HG03135 (cell line): ENCODE data around the gene TULP1.
"Not testable (repeated sequence)": the region's sequence is repeated elsewhere in the genome, so short reads cannot be mapped to it uniquely, and the experiment has no call there.

Experiments
- ATAC-seq: cut with Tn5 transposase; IDR thresholded peaks from one replicate; pipeline ENCODE4 v1.9.1; 2021; ENCODE audit warnings: mild to moderate bottlenecking, moderate library complexity; ENCODE audit not compliant: unreplicated experiment

The TULP1 gene

GRCh38 chr6:35522151-35522550, 9.5 kb upstream of the TULP1 start:
- no peak for ATAC-seq

DNA sequence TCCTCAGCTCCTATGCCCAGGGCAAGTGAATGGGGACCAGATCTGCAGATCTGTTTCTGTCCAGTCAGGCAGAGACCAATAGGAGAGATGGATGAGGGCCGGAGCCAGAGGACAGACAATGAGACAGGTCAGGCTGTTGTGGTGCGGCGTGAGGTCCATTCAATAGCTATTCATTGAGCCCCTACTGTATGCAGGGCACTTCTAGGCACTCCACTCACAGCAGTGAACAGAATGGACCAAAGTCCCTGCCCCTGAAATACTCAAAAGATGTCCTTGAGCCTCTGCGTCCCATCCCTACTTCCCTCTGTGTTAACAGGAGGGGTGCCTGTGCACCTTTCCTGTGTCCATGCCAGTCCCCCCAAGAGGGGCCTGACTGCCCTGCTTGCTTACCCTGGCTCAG, 8.5 kb upstream of the TULP1 start:
- no peak for ATAC-seq

DNA sequence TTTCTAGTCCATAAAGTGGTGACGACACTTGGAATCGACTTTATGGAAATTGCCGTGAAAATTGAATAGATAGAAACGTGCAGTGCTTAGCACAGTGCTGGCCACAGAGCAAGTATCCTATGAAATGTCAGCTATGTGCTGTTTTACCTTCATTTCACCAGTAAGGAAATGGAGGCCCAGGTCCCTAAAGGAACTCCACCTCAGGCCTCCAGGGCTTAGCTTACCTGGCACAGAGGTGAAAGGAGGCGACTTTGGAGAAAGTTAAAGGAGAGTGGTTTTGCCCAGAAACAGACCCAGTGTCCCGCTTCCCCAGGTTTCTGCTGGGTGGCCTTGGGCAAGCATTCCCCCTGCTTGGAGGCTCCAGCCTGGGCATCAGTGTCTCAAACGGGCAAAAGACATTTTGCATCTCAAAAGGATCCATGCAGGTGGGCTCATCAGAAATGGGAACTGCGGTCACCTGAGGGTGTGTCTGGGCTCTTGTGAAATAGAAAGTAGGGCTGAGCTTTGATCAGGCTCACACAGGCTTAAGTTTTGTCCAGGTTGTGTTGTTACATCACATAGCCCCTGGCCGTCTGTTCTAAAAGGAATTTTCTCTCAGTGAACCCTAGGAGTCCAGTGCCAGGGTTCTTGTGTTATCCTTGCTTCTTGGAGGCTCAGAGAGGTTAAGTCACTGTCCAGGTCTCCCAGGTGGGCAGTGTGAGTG, 6.8 kb upstream of the TULP1 start:
- ATAC-seq, result no peak

GRCh38 chr6:35518566-35519312, 6.0 kb upstream of the TULP1 start:
- no peak for ATAC-seq

GRCh38 chr6:35517978-35518377, 5.3 kb upstream of the TULP1 start:
- not testable (repeated sequence) for ATAC-seq

DNA sequence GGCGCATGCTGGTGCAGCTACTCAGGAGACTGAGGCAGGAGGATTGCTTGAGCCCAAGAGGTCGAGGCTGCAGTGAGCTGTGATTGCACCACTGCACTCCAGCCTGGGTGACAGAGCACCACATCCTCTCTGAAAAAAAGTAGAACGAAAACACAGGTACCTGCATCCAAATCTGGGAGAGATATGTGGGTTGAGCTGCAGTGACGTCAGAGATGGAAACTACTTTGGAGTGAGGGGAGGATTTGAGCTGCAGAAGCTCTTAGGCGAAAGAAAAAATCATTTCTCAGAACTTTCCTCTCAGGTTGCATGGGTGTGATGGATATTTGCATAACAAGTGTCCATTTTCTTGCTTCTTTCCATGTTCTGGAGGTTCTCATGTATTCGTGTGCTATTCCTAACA, 4.0 kb upstream of the TULP1 start:
- ATAC-seq, result no peak

GRCh38 chr6:35515939-35516338, 3.2 kb upstream of the TULP1 start:
- not testable (repeated sequence) for ATAC-seq

- no peak for ATAC-seq
Observed at GRCh38 chr6:35514587-35514986, 1.9 kb upstream of the TULP1 start.

DNA sequence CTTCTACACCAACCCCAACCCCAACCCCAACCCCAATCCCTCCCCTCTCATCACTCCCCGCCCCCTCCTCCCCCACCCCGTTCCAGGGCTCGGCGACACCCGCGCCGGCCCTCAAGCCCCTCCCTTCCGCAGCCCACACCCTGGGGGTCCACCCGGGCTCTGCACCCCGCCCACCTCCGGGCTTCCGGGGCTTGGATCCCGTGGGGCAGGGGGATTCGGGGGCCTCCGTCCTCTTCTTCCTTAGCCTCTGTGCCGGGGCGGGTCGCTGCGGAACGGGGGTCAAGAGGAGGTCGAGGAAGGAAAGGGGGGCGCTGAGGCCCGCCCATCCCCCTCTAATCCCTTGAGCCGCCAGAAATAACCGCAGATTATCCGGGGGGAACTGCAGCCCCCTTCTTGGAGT, 690 bp downstream of the TULP1 start:
- no peak for ATAC-seq

DNA sequence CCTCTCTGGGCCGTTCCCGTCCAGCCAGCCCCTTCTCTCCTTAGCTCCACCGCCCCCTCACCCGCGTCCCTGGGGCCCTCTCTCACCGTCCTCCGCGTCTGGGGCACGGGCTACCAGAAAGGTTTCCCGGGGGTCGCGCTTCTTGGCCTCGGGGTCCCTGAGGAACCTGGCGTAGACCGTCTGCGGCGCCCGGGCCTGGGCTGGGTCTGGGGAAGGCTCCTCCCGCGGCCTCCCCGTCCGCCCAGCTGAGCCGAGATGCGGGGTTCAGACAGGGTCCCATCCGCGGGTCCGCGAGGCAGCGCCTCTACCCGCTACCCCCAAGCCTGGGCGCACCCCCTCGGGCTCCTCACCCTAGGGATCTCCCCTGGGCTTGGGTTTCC, 1.1 kb downstream of the TULP1 start:
- no peak for ATAC-seq

GRCh38 chr6:35510916-35511561, 1.7 kb downstream of the TULP1 start:
- no peak for ATAC-seq

GRCh38 chr6:35508542-35508941, 4.2 kb downstream of the TULP1 start:
- no peak for ATAC-seq

DNA sequence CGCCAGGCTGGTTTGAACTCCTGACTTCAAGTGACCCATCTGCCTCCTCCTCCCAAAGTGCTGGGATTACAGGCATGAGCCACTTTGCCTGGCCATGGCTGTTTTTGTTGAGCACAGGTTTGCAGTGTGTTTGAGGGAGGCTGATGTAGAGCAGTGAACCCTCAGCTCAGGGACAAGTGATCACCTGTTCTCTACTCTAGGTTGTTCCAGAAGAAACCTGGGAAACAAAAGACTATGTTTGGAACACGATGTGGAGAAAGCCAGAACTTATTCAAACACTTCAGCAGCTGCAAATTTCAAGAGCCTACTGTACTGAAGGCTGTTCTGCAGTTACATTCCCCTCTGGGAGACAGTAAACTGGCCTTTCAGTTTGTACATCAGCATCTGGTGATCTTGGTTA, 4.7 kb downstream of the TULP1 start:
- ATAC-seq, result no peak

DNA sequence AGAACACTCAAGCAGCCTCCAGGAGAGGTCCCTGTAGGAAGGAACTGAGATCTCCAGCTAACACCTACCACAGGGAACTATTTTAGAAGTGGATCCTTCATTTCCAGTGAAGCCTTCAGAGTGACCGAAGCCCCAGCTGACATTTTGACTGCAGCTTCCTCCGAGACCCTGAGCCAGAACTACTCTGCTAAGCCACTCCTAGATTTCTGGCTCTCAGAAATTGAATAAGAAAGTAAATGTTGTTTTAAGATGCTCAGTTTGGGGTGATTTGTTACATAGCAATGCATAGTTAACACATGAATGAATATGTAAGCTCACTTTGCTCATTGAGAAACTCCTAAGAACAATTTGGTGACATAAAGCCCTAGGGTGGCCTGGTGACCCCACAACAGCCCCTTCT, 5.5 kb downstream of the TULP1 start:
- ATAC-seq, result no peak

GRCh38 chr6:35506536-35506935, 6.2 kb downstream of the TULP1 start:
- ATAC-seq, result no peak

DNA sequence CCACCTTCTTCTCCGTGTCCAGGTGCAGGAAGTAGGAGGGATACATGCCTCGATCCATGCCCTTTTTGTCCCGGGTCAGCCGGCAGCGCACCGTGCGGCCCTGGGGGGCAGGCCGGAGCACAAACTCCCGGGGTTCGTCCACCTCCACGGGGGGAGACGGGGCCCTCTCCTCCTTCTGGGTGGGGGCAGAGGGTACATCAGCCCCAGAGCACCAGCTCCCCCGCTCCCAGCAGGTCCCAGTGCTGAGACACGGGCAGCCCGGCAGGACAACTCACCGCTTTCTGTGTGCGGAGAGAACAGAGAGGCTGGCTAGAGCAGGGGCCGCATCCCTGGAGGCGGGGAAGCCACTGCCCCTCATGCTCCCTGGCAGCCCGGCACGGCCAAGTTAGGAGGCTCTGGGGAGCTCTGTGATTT, 6.7 kb downstream of the TULP1 start:
- no peak for ATAC-seq

DNA sequence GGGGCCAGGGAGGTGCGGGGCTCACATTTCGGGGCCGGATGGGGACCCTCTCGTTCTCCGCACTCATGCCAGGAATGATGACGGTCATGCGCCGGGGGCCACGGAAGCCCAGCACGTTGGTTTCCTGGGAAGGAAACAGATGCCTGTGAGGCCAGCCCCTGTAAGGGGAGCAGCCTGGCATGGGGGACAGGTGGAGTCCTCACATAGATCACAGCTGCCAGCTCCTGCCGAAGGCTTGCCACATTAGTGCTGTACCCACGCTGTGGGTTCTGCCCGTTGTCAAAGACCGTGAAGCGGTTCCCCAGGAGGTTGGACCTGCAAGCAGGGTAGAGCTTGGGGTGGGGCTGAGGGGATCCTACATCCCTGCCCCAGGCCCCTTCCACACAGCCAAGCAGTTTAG, 9.2 kb downstream of the TULP1 start:
- ATAC-seq, result no peak

- no peak for ATAC-seq
Observed at GRCh38 chr6:35501784-35502183, 10.9 kb downstream of the TULP1 start.

DNA sequence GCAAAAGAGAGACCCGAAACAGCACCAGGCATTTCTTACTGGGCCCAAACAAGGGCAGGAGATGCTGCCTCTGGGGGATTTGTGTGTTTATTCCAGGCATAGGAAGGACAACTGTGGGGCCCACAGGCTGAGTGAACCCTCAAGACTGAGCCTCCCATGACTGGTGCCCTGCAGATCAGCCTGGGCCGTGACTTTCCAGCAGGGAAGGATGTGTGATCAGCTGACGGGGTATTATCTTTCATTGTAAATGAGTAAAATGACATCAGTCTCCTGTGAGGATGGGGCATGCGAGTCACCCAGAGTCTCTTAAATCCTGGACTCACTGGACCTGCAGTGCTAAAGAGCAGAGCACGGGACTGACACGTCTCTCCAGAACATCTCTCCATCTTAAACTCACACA, 11.9 kb downstream of the TULP1 start:
- ATAC-seq, result no peak

DNA sequence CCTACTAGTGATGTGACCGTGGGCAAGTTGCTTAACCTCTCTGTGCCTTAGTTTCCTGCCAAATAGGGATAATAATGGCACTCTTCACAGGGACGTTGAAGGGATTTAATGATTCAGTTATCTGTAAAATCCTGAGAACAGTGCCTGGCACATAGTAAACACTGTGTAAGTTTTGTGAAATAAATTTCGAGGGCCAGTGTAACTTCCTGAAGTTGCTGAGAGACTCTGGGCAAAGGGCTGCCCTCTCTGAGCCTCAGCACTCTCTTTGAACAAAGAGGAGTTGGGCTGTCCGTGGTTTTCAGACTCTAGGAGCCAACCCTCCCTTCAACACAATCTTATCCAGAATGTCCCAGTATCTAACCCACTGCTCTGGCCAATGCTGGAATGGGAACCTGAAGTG, 13.3 kb downstream of the TULP1 start:
- ATAC-seq, result no peak

DNA sequence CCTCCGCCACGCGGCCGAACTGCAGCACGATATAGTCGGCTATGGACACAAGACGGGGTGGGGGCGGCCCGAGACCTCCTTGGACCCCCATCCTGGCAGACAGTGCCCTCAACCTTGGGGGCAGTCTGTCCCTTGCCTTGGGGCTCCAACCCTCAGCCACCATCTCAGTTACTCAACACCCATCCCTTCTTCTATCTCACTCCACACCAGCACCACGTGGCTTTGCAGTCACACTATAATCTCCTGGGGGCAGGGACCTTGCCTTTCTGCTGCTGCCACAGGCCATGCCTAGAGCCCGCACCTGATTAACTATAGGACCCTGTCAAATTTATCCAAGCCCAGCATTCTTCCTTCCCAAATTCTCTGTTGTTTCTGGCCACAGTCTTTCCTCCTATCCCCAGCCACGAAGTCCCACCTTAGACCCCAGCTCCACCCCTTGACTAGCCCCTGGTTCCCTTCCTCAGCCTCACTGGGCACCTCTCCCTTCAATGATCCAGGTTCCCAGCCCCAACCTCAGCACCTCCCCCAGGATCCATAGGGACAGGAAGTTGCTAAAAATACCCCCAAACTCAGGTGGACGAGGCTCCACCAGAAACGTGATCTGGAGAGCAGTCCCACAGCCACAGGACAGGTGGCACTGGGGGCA, 14.2 kb downstream of the TULP1 start:
- no peak for ATAC-seq
